DLD1 (cell line): ENCODE data around the gene GORASP2.

Experiments
- in situ Hi-C: cut with HindIII; loops from 2 replicates; pipeline ENCODE4 v1.10.0; 2017; ENCODE audit warnings: low sequenced_read_pairs

Gene GORASP2

GRCh38 chr2:170991398-170992182 lies 62.5 kb downstream of the GORASP2 start:
- in situ Hi-C loops, result no loop called here

- in situ Hi-C loops, result no loop called here
These were observed 67.3 kb downstream of the GORASP2 start for GRCh38 chr2:170996316-170996715.

GRCh38 chr2:170997893-170998597 lies 69.0 kb downstream of the GORASP2 start:
- in situ Hi-C loops, result no loop called here

GRCh38 chr2:170999654-171000053 lies 70.6 kb downstream of the GORASP2 start:
- in situ Hi-C loops, result no loop called here

- in situ Hi-C loops, result no loop called here
These were observed 75.3 kb downstream of the GORASP2 start for GRCh38 chr2:171004363-171004762.

- in situ Hi-C loops, result no loop called here
These were observed 75.8 kb downstream of the GORASP2 start for GRCh38 chr2:171004833-171005232.

- in situ Hi-C loops, result no loop called here
These were observed 79.6 kb downstream of the GORASP2 start for GRCh38 chr2:171008550-171009205.

- in situ Hi-C loops, result no loop called here
These were observed 80.3 kb downstream of the GORASP2 start for GRCh38 chr2:171009386-171009785.

- in situ Hi-C loops, result no loop called here
These were observed 84.8 kb downstream of the GORASP2 start for GRCh38 chr2:171013851-171014250.

GRCh38 chr2:171016125-171016524 lies 87.1 kb downstream of the GORASP2 start:
- in situ Hi-C loops, result no loop called here
